ENCODE data around the gene ATXN1.

The ATXN1 gene

GRCh38 chr6:16318538-16318937 is 442.7 kb downstream of the ATXN1 start:
- Histone ChIP-seq H3K56ac (ENCODE audit: low read length) (peak overlapping the region; percentile 28), H3K36me3 (ENCODE audit: control insufficient read depth, insufficient read depth, low read length) (no peaks in the 10 kb centered on the region), H2BK120ac (ENCODE audit: low read depth, low read length) (no peak overlapping the region), H3K4me1 (ENCODE audit: control insufficient read depth, low read depth, low read length) (peaks cover 12% of the 10 kb centered on the region), H4K5ac (ENCODE audit: low read length) (no peak overlapping the region), H3K4me3 (ENCODE audit: low read length) (no peak overlapping the region), H3K4ac (ENCODE audit: low read depth, low read length) (no peak overlapping the region), H2BK5ac (ENCODE audit: low read length) (no peak overlapping the region), H3K79me1 (ENCODE audit: low read length) (no peaks in the 10 kb centered on the region), H2BK15ac (replicated peaks; ENCODE audit: low read depth) (no peak overlapping the region), H3K18ac (ENCODE audit: low read length) (peak overlapping the region; percentile 22), H3K79me2 (ENCODE audit: control insufficient read depth, insufficient read depth, low read length) (no peaks in the 10 kb centered on the region), H3K27me3 (ENCODE audit: insufficient read depth, low read length, poor library complexity) (no peaks in the 10 kb centered on the region), H3K23ac (ENCODE audit: low read length) (no peak overlapping the region), H2AK5ac (ENCODE audit: low read length) (peak overlapping the region; percentile 37), H3K27ac (ENCODE audit: low read depth, low read length) (no peak overlapping the region), H4K8ac (ENCODE audit: low read depth, low read length) (no peak overlapping the region), H3K9ac (ENCODE audit: low read length) (no peak overlapping the region), H3K4me2 (ENCODE audit: low read length) (no peak overlapping the region)
- no peak for DNase-seq
- WGBS (ENCODE audit: extremely low coverage, insufficient coverage, low lambda C conversion rate): no CpG with 5 or more reads among the region's 6 CpGs

GRCh38 chr6:16316741-16317251 is 444.5 kb downstream of the ATXN1 start:
- Histone ChIP-seq H3K56ac (ENCODE audit: low read length) (no peak overlapping the region), H3K27ac (ENCODE audit: low read depth, low read length) (no peak overlapping the region), H3K4ac (ENCODE audit: low read depth, low read length) (no peak overlapping the region), H4K5ac (ENCODE audit: low read length) (no peak overlapping the region), H4K8ac (ENCODE audit: low read depth, low read length) (no peak overlapping the region), H3K79me1 (ENCODE audit: low read length) (no peaks in the 10 kb centered on the region), H2BK120ac (ENCODE audit: low read depth, low read length) (no peak overlapping the region), H2BK5ac (ENCODE audit: low read length) (no peak overlapping the region), H3K27me3 (ENCODE audit: insufficient read depth, low read length, poor library complexity) (no peaks in the 10 kb centered on the region), H3K18ac (ENCODE audit: low read length) (no peak overlapping the region), H2AK5ac (ENCODE audit: low read length) (no peak overlapping the region), H3K4me1 (ENCODE audit: control insufficient read depth, low read depth, low read length) (peaks cover 10% of the 10 kb centered on the region), H3K9ac (ENCODE audit: low read length) (no peak overlapping the region), H3K36me3 (ENCODE audit: control insufficient read depth, insufficient read depth, low read length) (no peaks in the 10 kb centered on the region), H2BK15ac (replicated peaks; ENCODE audit: low read depth) (no peak overlapping the region), H3K4me2 (ENCODE audit: low read length) (no peak overlapping the region), H3K4me3 (ENCODE audit: low read length) (no peak overlapping the region), H3K23ac (ENCODE audit: low read length) (no peak overlapping the region), H3K79me2 (ENCODE audit: control insufficient read depth, insufficient read depth, low read length) (no peaks in the 10 kb centered on the region)
- peak; percentile 86 for DNase-seq
- WGBS (ENCODE audit: extremely low coverage, insufficient coverage, low lambda C conversion rate): no CpG with 5 or more reads among the region's 7 CpGs

- Histone ChIP-seq H3K27ac (ENCODE audit: low read depth, low read length) (no peak overlapping the region), H3K79me2 (ENCODE audit: control insufficient read depth, insufficient read depth, low read length) (no peaks in the 10 kb centered on the region), H3K9ac (ENCODE audit: low read length) (no peak overlapping the region), H3K56ac (ENCODE audit: low read length) (no peak overlapping the region), H3K4me3 (ENCODE audit: low read length) (no peak overlapping the region), H4K8ac (ENCODE audit: low read depth, low read length) (no peak overlapping the region), H3K4ac (ENCODE audit: low read depth, low read length) (no peak overlapping the region), H2BK15ac (replicated peaks; ENCODE audit: low read depth) (no peak overlapping the region), H3K79me1 (ENCODE audit: low read length) (no peaks in the 10 kb centered on the region), H3K4me2 (ENCODE audit: low read length) (no peak overlapping the region), H3K18ac (ENCODE audit: low read length) (no peak overlapping the region), H3K4me1 (ENCODE audit: control insufficient read depth, low read depth, low read length) (no peaks in the 10 kb centered on the region), H2BK5ac (ENCODE audit: low read length) (no peak overlapping the region), H3K27me3 (ENCODE audit: insufficient read depth, low read length, poor library complexity) (no peaks in the 10 kb centered on the region), H2AK5ac (ENCODE audit: low read length) (no peak overlapping the region), H2BK120ac (ENCODE audit: low read depth, low read length) (no peak overlapping the region), H4K5ac (ENCODE audit: low read length) (no peak overlapping the region), H3K36me3 (ENCODE audit: control insufficient read depth, insufficient read depth, low read length) (no peaks in the 10 kb centered on the region), H3K23ac (ENCODE audit: low read length) (no peak overlapping the region)
- no peak for DNase-seq
- no CpG with 5 or more reads among the region's 4 CpGs for WGBS (ENCODE audit: extremely low coverage, insufficient coverage, low lambda C conversion rate)
Measured at GRCh38 chr6:16314296-16314695, 447.0 kb downstream of the ATXN1 start.

GRCh38 chr6:16313732-16314131 is 447.5 kb downstream of the ATXN1 start:
- Histone ChIP-seq H2BK120ac (ENCODE audit: low read depth, low read length) (no peak overlapping the region), H4K8ac (ENCODE audit: low read depth, low read length) (no peak overlapping the region), H3K4me1 (ENCODE audit: control insufficient read depth, low read depth, low read length) (no peaks in the 10 kb centered on the region), H3K18ac (ENCODE audit: low read length) (no peak overlapping the region), H3K27me3 (ENCODE audit: insufficient read depth, low read length, poor library complexity) (no peaks in the 10 kb centered on the region), H3K79me2 (ENCODE audit: control insufficient read depth, insufficient read depth, low read length) (no peaks in the 10 kb centered on the region), H3K36me3 (ENCODE audit: control insufficient read depth, insufficient read depth, low read length) (no peaks in the 10 kb centered on the region), H3K27ac (ENCODE audit: low read depth, low read length) (no peak overlapping the region), H2BK15ac (replicated peaks; ENCODE audit: low read depth) (no peak overlapping the region), H2AK5ac (ENCODE audit: low read length) (no peak overlapping the region), H3K9ac (ENCODE audit: low read length) (no peak overlapping the region), H3K56ac (ENCODE audit: low read length) (no peak overlapping the region), H3K23ac (ENCODE audit: low read length) (no peak overlapping the region), H3K79me1 (ENCODE audit: low read length) (no peaks in the 10 kb centered on the region), H2BK5ac (ENCODE audit: low read length) (no peak overlapping the region), H3K4me3 (ENCODE audit: low read length) (no peak overlapping the region), H3K4ac (ENCODE audit: low read depth, low read length) (no peak overlapping the region), H4K5ac (ENCODE audit: low read length) (no peak overlapping the region), H3K4me2 (ENCODE audit: low read length) (no peak overlapping the region)
- no peak for DNase-seq
- no CpG with 5 or more reads among the region's 9 CpGs for WGBS (ENCODE audit: extremely low coverage, insufficient coverage, low lambda C conversion rate)

GRCh38 chr6:16311763-16312162 is 449.5 kb downstream of the ATXN1 start:
- Histone ChIP-seq H3K79me1 (ENCODE audit: low read length) (no peaks in the 10 kb centered on the region), H2BK120ac (ENCODE audit: low read depth, low read length) (no peak overlapping the region), H4K5ac (ENCODE audit: low read length) (no peak overlapping the region), H3K79me2 (ENCODE audit: control insufficient read depth, insufficient read depth, low read length) (no peaks in the 10 kb centered on the region), H3K18ac (ENCODE audit: low read length) (no peak overlapping the region), H3K36me3 (ENCODE audit: control insufficient read depth, insufficient read depth, low read length) (no peaks in the 10 kb centered on the region), H3K23ac (ENCODE audit: low read length) (no peak overlapping the region), H2AK5ac (ENCODE audit: low read length) (no peak overlapping the region), H3K9ac (ENCODE audit: low read length) (no peak overlapping the region), H3K56ac (ENCODE audit: low read length) (no peak overlapping the region), H3K4me3 (ENCODE audit: low read length) (no peak overlapping the region), H3K4ac (ENCODE audit: low read depth, low read length) (no peak overlapping the region), H4K8ac (ENCODE audit: low read depth, low read length) (no peak overlapping the region), H3K4me2 (ENCODE audit: low read length) (no peak overlapping the region), H2BK15ac (replicated peaks; ENCODE audit: low read depth) (no peak overlapping the region), H3K27me3 (ENCODE audit: insufficient read depth, low read length, poor library complexity) (no peaks in the 10 kb centered on the region), H3K27ac (ENCODE audit: low read depth, low read length) (no peak overlapping the region), H2BK5ac (ENCODE audit: low read length) (no peak overlapping the region), H3K4me1 (ENCODE audit: control insufficient read depth, low read depth, low read length) (no peaks in the 10 kb centered on the region)
- no peak for DNase-seq
- WGBS (ENCODE audit: extremely low coverage, insufficient coverage, low lambda C conversion rate): no CpG with 5 or more reads among the region's 6 CpGs

- Histone ChIP-seq H2BK15ac (replicated peaks; ENCODE audit: low read depth) (no peak overlapping the region), H3K4me2 (ENCODE audit: low read length) (peak overlapping the region; percentile 79), H3K9ac (ENCODE audit: low read length) (peak overlapping the region; percentile 38), H2AK5ac (ENCODE audit: low read length) (no peak overlapping the region), H3K79me1 (ENCODE audit: low read length) (no peaks in the 10 kb centered on the region), H4K8ac (ENCODE audit: low read depth, low read length) (no peak overlapping the region), H3K4me3 (ENCODE audit: low read length) (no peak overlapping the region), H2BK120ac (ENCODE audit: low read depth, low read length) (no peak overlapping the region), H4K5ac (ENCODE audit: low read length) (no peak overlapping the region), H3K4me1 (ENCODE audit: control insufficient read depth, low read depth, low read length) (peaks cover 3% of the 10 kb centered on the region), H3K27ac (ENCODE audit: low read depth, low read length) (no peak overlapping the region), H3K36me3 (ENCODE audit: control insufficient read depth, insufficient read depth, low read length) (no peaks in the 10 kb centered on the region), H3K4ac (ENCODE audit: low read depth, low read length) (no peak overlapping the region), H3K18ac (ENCODE audit: low read length) (no peak overlapping the region), H3K56ac (ENCODE audit: low read length) (peak overlapping the region; percentile 11), H3K23ac (ENCODE audit: low read length) (no peak overlapping the region), H3K79me2 (ENCODE audit: control insufficient read depth, insufficient read depth, low read length) (no peaks in the 10 kb centered on the region), H2BK5ac (ENCODE audit: low read length) (no peak overlapping the region), H3K27me3 (ENCODE audit: insufficient read depth, low read length, poor library complexity) (no peaks in the 10 kb centered on the region)
- WGBS (ENCODE audit: extremely low coverage, insufficient coverage, low lambda C conversion rate): no CpG with 5 or more reads among the region's 20 CpGs
- DNase-seq: peak; percentile 46
Measured at GRCh38 chr6:16306334-16306733, 454.9 kb downstream of the ATXN1 start.
